Nephron (organoid): Measurements from ENCODE around the gene PTGER3.

Source experiments
- H3K27ac Mint-ChIP-seq, 3 experiments: 2 replicates each; pipeline ENCODE4 v1.8.0; 2020; ENCODE audit warnings: mixed read lengths in 3 of 3, mild to moderate bottlenecking in 2 of 3, moderate library complexity in 1 of 3
- H3K27me3 Mint-ChIP-seq: 2 replicates; pipeline ENCODE4 v1.8.0; 2021; ENCODE audit warnings: low read depth, mild to moderate bottlenecking, moderate library complexity, mixed read lengths
- H3K36me3 Mint-ChIP-seq: 2 replicates; pipeline ENCODE4 v1.8.0; 2020; ENCODE audit warnings: low read depth, mixed read lengths
- H3K4me1 Mint-ChIP-seq: 2 replicates; pipeline ENCODE4 v1.8.0; 2020; ENCODE audit warnings: mixed read lengths
- H3K4me3 Mint-ChIP-seq, 3 experiments: 2 replicates each; pipeline ENCODE4 v1.8.0; 2020; ENCODE audit warnings: mild to moderate bottlenecking in 3 of 3, mixed read lengths in 3 of 3, moderate library complexity in 2 of 3
- H3K9me3 Mint-ChIP-seq: 2 replicates; pipeline ENCODE4 v1.8.0; 2020; ENCODE audit warnings: mixed read lengths
- CTCF ChIP-seq, 3 experiments: fragments of 200-600 bp; sonication (generic); IDR thresholded peaks; one replicate each; pipeline ENCODE4 v1.5.0; 2021; ENCODE audit warnings: antibody characterized with exemption in 3 of 3; ENCODE audit not compliant: unreplicated experiment in 3 of 3

The PTGER3 gene

GRCh38 chr1:71047635-71048607 lies at the start of gene PTGER3:
Gene PTGER3 (minus strand): TSS chr1:71047816. CDS start chr1:71047577, 239 bp downstream.
- Mint-ChIP-seq H3K27me3 (peaks cover 53% of the 10 kb centered on the region), H3K4me3 (peak within 1 kb of the TSS; percentile 82 to 86 (median 84)), H3K27ac (peak within 1 kb of the TSS in 2 of 3 experiments; percentile 36 to 60), H3K9me3 (no peaks in the 10 kb centered on the region), H3K36me3 (no peaks in the 10 kb centered on the region), H3K4me1 (peaks cover 3% of the 10 kb centered on the region)
- no peak for TF ChIP-seq CTCF (IDR thresholded peaks at IDR 0.05; ENCODE audit: unreplicated experiment in 3 of 3)

- H3K4me1 Mint-ChIP-seq = no peaks in the 10 kb centered on the region
- H3K9me3 Mint-ChIP-seq = no peaks in the 10 kb centered on the region
- H3K4me3 Mint-ChIP-seq = no peak overlapping the region
- TF ChIP-seq CTCF (IDR thresholded peaks at IDR 0.05; ENCODE audit: unreplicated experiment in 3 of 3) = no peak
- H3K27ac Mint-ChIP-seq = no peak overlapping the region
- H3K27me3 Mint-ChIP-seq = no peaks in the 10 kb centered on the region
- no peaks in the 10 kb centered on the region for H3K36me3 Mint-ChIP-seq
Observed at GRCh38 chr1:71094913-71095312, 47.3 kb upstream of the PTGER3 start.

- no peaks in the 10 kb centered on the region for H3K36me3 Mint-ChIP-seq
- H3K4me3 Mint-ChIP-seq = no peak overlapping the region
- no peaks in the 10 kb centered on the region for H3K9me3 Mint-ChIP-seq
- no peak overlapping the region for H3K27ac Mint-ChIP-seq
- TF ChIP-seq CTCF (IDR thresholded peaks at IDR 0.05; ENCODE audit: unreplicated experiment in 3 of 3) = peak; percentile 40 to 61 (median 49)
- no peaks in the 10 kb centered on the region for H3K4me1 Mint-ChIP-seq
- H3K27me3 Mint-ChIP-seq = no peaks in the 10 kb centered on the region
Observed at GRCh38 chr1:71093938-71094337, 46.3 kb upstream of the PTGER3 start.

GRCh38 chr1:71089536-71090270 lies 42.1 kb upstream of the PTGER3 start:
- no peak overlapping the region for H3K27ac Mint-ChIP-seq
- TF ChIP-seq CTCF (IDR thresholded peaks at IDR 0.05; ENCODE audit: unreplicated experiment in 3 of 3) = no peak

GRCh38 chr1:71088645-71089287 lies 41.1 kb upstream of the PTGER3 start:
- no peaks in the 10 kb centered on the region for H3K4me1 Mint-ChIP-seq
- H3K27me3 Mint-ChIP-seq = no peaks in the 10 kb centered on the region
- no peak overlapping the region for H3K4me3 Mint-ChIP-seq
- no peaks in the 10 kb centered on the region for H3K9me3 Mint-ChIP-seq
- H3K27ac Mint-ChIP-seq = no peak overlapping the region
- no peak for TF ChIP-seq CTCF (IDR thresholded peaks at IDR 0.05; ENCODE audit: unreplicated experiment in 3 of 3)
- no peaks in the 10 kb centered on the region for H3K36me3 Mint-ChIP-seq

More at GRCh38 chr1:71089536-71090270, 42.1 kb upstream of the PTGER3 start:
- no peaks in the 10 kb centered on the region for H3K27me3 Mint-ChIP-seq
- no peaks in the 10 kb centered on the region for H3K4me1 Mint-ChIP-seq
- no peaks in the 10 kb centered on the region for H3K36me3 Mint-ChIP-seq
- no peaks in the 10 kb centered on the region for H3K9me3 Mint-ChIP-seq
- no peak overlapping the region for H3K4me3 Mint-ChIP-seq
